Smooth muscle cell (in vitro differentiated cells): ENCODE measurements around the gene MAU2. TPM values are rescaled to one million over a fixed set of nuclear protein-coding genes. Genes with fewer than 3 reads are reported as not detected.
"Not testable (repeated sequence)": the region's sequence is repeated elsewhere in the genome, so short reads cannot be mapped to it uniquely, and the experiment has no call there.

ENCODE experiments used
- DNase-seq: peaks from one replicate; lab custom pipeline; 2025; ENCODE audit not compliant: unreplicated experiment; lab: John Stamatoyannopoulos, UW
- H2AFZ ChIP-seq: fragments of 200-600 bp; sonication (generic); 2 replicates; pipeline ENCODE4 v1.6.0; 2016; ENCODE audit warnings: antibody characterized with exemption, low read depth, mild to moderate bottlenecking
- H3F3A ChIP-seq: fragments of 200-600 bp; sonication (generic); 2 replicates; pipeline ENCODE4 v1.6.0; 2017; ENCODE audit warnings: antibody characterized with exemption, low read depth
- H3K27ac ChIP-seq: fragments of 200-600 bp; sonication (generic); 2 replicates; pipeline ENCODE4 v1.5.1; 2016; ENCODE audit warnings: low read depth, mild to moderate bottlenecking
- H3K27me3 ChIP-seq: fragments of 200-600 bp; sonication (generic); 2 replicates; pipeline ENCODE4 v1.6.1; 2016; ENCODE audit warnings: low read depth, mild to moderate bottlenecking
- H3K36me3 ChIP-seq: fragments of 200-600 bp; sonication (generic); 2 replicates; pipeline ENCODE4 v1.5.1; 2016; ENCODE audit warnings: low read depth
- H3K4me1 ChIP-seq: fragments of 200-600 bp; sonication (generic); 2 replicates; pipeline ENCODE4 v1.5.1; 2016; ENCODE audit warnings: low read depth
- H3K4me2 ChIP-seq: fragments of 200-600 bp; sonication (generic); 2 replicates; pipeline ENCODE4 v1.6.0; 2016; ENCODE audit warnings: mild to moderate bottlenecking
- H3K4me3 ChIP-seq: fragments of 200-600 bp; sonication (generic); 2 replicates; pipeline ENCODE4 v1.5.1; 2016; ENCODE audit warnings: mild to moderate bottlenecking
- H3K79me2 ChIP-seq: fragments of 200-600 bp; sonication (generic); 2 replicates; pipeline ENCODE4 v1.6.0; 2016; ENCODE audit warnings: low read depth, mild to moderate bottlenecking
- H3K9ac ChIP-seq: fragments of 200-600 bp; sonication (generic); 2 replicates; pipeline ENCODE4 v1.6.0; 2016; ENCODE audit warnings: low read depth
- H3K9me3 ChIP-seq: fragments of 200-600 bp; sonication (generic); replicated peaks from 2 replicates; pipeline ENCODE4 v1.5.1; 2016; ENCODE audit warnings: low read depth
- H4K20me1 ChIP-seq: fragments of 200-600 bp; sonication (generic); 2 replicates; pipeline ENCODE4 v1.6.0; 2016; ENCODE audit warnings: low read depth
- CTCF ChIP-seq: fragments of 200-600 bp; sonication (generic); IDR thresholded peaks from 2 replicates; pipeline ENCODE4 v1.5.1; 2017; ENCODE audit warnings: borderline replicate concordance, mild to moderate bottlenecking, antibody characterized with exemption; ENCODE audit not compliant: insufficient read depth, poor library complexity, severe bottlenecking
- WGBS: methylation state at CpG from one replicate; pipeline ENCODE4 v1.1.7; 2016; ENCODE audit warnings: low lambda C conversion rate; 5-methylcytosine and 5-hydroxymethylcytosine counted together
- polyA plus RNA-seq: library from polyadenylated mRNA; unstranded; fragments of >200 nt; fragmentation: Nextera tagmentation; extraction: Ambion mirVana; gene quantifications from 2 replicates; pipeline ENCODE4 v1.2.1, GENCODE V29; 2016
- total RNA-seq: library from RNA; depleted of rRNA; stranded (reverse); fragments of >200 nt; gene quantifications from 2 replicates; pipeline ENCODE4 v1.2.3, GENCODE V29; 2014

MAU2 gene
- total and polyA plus RNA-seq, 2 experiments from 2014 or later, result 19.9 to 28.0 TPM

- no peak overlapping the region for H3K4me2 ChIP-seq
- H3F3A ChIP-seq, result no peaks in the 10 kb centered on the region
- H3K79me2 ChIP-seq, result no peaks in the 10 kb centered on the region
- TF ChIP-seq CTCF, result no peak
- no peaks in the 10 kb centered on the region for H4K20me1 ChIP-seq
- H2AFZ ChIP-seq, result no peak overlapping the region
- no peak for DNase-seq
- no peaks in the 10 kb centered on the region for H3K4me1 ChIP-seq
- H3K27me3 ChIP-seq, result no peaks in the 10 kb centered on the region
- H3K9ac ChIP-seq, result no peak overlapping the region
- no peak overlapping the region for H3K27ac ChIP-seq
- H3K9me3 ChIP-seq, result no peaks in the 10 kb centered on the region
- WGBS, result 98% methylated on average over 7 of the region's 7 CpGs
- no peak overlapping the region for H3K4me3 ChIP-seq
- H3K36me3 ChIP-seq, result no peaks in the 10 kb centered on the region
These were observed 28.7 kb downstream of the MAU2 start for GRCh38 chr19:19349365-19349764.

- not testable (repeated sequence) for H3K9me3 ChIP-seq, H3F3A ChIP-seq, H3K27me3 ChIP-seq, H3K79me2 ChIP-seq, H2AFZ ChIP-seq, H3K9ac ChIP-seq, H3K4me3 ChIP-seq, H4K20me1 ChIP-seq, H3K36me3 ChIP-seq, DNase-seq, H3K4me1 ChIP-seq, H3K27ac ChIP-seq, H3K4me2 ChIP-seq
- 96% methylated on average over 8 of the region's 8 CpGs for WGBS
These were observed 30.1 kb downstream of the MAU2 start for GRCh38 chr19:19350756-19351155.

GRCh38 chr19:19352823-19353222 is 32.2 kb downstream of the MAU2 start:
- no peak overlapping the region for H2AFZ ChIP-seq
- H3K79me2 ChIP-seq, result no peaks in the 10 kb centered on the region
- no peak for DNase-seq
- H3K27me3 ChIP-seq, result no peaks in the 10 kb centered on the region
- no peak overlapping the region for H3K4me2 ChIP-seq
- H3K9me3 ChIP-seq, result no peaks in the 10 kb centered on the region
- WGBS, result 100% methylated on average over 8 of the region's 8 CpGs
- no peaks in the 10 kb centered on the region for H3K36me3 ChIP-seq
- H3K27ac ChIP-seq, result no peak overlapping the region
- no peak overlapping the region for H3K4me3 ChIP-seq
- H4K20me1 ChIP-seq, result no peaks in the 10 kb centered on the region
- no peak overlapping the region for H3K9ac ChIP-seq
- H3K4me1 ChIP-seq, result no peaks in the 10 kb centered on the region
- TF ChIP-seq CTCF, result no peak
- H3F3A ChIP-seq, result no peaks in the 10 kb centered on the region

GRCh38 chr19:19354007-19354406 is 33.4 kb downstream of the MAU2 start:
- Histone ChIP-seq H3K4me2 (no peak overlapping the region), H3F3A (no peaks in the 10 kb centered on the region), H3K4me3 (no peak overlapping the region), H3K9me3 (no peaks in the 10 kb centered on the region), H3K9ac (no peak overlapping the region), H2AFZ (no peak overlapping the region), H3K36me3 (no peaks in the 10 kb centered on the region), H3K79me2 (no peaks in the 10 kb centered on the region), H3K27ac (no peak overlapping the region), H4K20me1 (no peaks in the 10 kb centered on the region), H3K4me1 (no peaks in the 10 kb centered on the region), H3K27me3 (no peaks in the 10 kb centered on the region)
- no peak for TF ChIP-seq CTCF
- DNase-seq, result no peak
- WGBS, result 99% methylated on average over 5 of the region's 5 CpGs
